ENCODE results near the gene TPI1.

TPI1 gene

DNA sequence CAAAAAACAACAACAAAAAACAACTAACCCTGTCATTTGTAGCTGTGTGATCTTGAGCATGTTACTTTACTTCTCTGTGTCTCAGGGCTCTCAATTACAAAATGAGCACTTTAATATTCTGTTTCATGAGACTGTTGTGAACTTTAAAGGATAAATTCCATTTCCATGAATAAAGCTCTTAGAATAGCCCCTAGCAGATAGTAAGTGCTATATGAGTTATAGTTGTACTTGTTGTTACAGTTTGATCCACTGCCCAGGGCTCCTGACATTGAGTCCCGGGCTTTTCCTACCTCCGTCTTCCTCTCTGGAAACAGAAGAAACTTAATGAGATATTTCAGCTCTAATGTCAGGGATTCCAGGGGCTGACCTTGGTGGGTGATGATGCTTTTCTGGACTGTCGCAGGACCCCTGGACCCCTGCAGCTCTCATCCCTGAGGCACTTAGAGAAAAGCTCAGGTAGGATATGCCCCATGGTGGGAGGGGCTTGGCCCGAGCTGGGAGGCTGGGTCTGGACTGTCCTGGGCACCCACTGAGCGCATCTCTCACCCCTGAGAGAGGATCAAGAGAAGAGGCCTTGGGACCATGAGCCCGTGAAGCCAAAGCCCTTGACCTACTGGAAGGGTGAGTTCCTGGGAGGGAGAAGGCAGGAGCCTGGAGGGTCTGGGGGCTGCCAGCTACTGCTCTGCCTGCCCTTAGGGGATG lies 34.0 kb upstream of the TPI1 start:
- Histone ChIP-seq H3K4me3 (ENCODE audit: low read length) (no peak overlapping the region), H2AFZ (ENCODE audit: low read depth, low read length) (no peak overlapping the region), H3K4me1 (ENCODE audit: insufficient read depth, low read length) (peaks cover 7% of the 10 kb centered on the region), H3K27me3 (ENCODE audit: insufficient read depth, low read length) (no peaks in the 10 kb centered on the region), H3K9me3 (ENCODE audit: low read length) (no peaks in the 10 kb centered on the region), H3K36me3 (ENCODE audit: insufficient read depth, low read length) (peaks cover 68% of the 10 kb centered on the region)

DNA sequence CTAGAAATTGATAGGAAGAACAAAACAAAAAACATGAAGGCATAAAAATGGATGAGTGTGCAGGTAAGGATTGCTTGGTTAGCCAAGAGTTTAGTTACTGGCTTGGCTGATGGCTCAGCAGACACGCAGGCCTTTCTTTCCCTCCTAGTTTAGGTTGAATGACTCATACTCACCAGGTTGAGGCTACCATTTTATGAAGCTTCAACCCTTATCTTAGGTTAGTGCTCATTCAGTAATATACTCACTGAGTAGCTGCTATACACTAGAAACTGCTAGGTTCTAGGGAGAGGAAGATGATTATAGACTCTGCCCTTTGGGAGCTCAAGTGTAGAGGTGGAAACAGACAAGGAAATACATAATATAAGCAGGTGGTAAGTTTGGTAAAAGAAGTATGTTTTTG lies 33.1 kb upstream of the TPI1 start:
- no peak overlapping the region for H2AFZ ChIP-seq (ENCODE audit: low read depth, low read length)
- H3K4me1 ChIP-seq (ENCODE audit: insufficient read depth, low read length), result peaks cover 12% of the 10 kb centered on the region
- no peaks in the 10 kb centered on the region for H3K27me3 ChIP-seq (ENCODE audit: insufficient read depth, low read length)
- no peak overlapping the region for H3K4me3 ChIP-seq (ENCODE audit: low read length)
- peaks cover 76% of the 10 kb centered on the region for H3K36me3 ChIP-seq (ENCODE audit: insufficient read depth, low read length)
- no peaks in the 10 kb centered on the region for H3K9me3 ChIP-seq (ENCODE audit: low read length)

DNA sequence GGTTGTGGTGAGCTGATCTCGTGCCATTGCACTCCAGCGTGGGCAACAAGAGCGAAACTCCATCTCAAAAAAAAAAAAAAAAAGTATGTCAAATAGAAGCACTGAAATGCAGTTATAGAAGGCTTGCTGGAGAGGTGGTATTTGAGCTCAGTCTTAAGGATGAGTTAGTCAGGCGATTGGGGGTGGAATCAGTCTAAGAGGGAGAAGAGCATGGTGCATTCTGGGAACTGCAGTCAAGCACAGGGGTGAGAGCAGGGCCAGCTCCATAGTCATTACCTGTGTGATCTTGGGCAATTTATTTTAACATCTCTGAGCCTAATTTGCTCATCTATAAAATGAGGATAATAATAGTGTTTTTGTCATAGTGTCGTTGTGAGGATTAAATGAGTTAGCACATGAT lies 32.5 kb upstream of the TPI1 start:
- Histone ChIP-seq H3K36me3 (ENCODE audit: insufficient read depth, low read length) (peaks cover 81% of the 10 kb centered on the region), H3K9me3 (ENCODE audit: low read length) (no peaks in the 10 kb centered on the region), H3K4me1 (ENCODE audit: insufficient read depth, low read length) (peaks cover 12% of the 10 kb centered on the region), H3K4me3 (ENCODE audit: low read length) (no peak overlapping the region), H2AFZ (ENCODE audit: low read depth, low read length) (no peak overlapping the region), H3K27me3 (ENCODE audit: insufficient read depth, low read length) (no peaks in the 10 kb centered on the region)

DNA sequence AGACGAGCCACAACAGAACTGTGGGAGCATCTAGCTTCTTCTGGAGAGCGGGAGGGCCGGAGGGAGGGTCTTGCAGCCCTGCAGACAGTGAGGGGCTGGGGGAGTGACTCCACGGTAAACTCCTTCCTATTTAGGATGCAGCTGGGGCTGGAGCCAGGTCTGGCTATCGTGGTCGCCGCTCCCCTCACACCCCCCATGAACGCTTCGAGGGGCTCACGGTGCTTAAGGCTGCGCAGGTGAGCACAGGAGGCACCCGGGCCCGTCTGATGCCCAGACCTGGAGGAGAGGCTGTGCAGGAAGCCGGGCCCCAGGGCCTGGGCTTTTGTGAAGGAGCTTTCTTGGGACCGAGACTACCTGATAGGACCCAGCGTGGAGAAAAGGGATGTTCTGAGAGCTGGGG lies 30.5 kb upstream of the TPI1 start:
- peaks cover 66% of the 10 kb centered on the region for H3K36me3 ChIP-seq (ENCODE audit: insufficient read depth, low read length)
- no peaks in the 10 kb centered on the region for H3K9me3 ChIP-seq (ENCODE audit: low read length)
- H3K4me3 ChIP-seq (ENCODE audit: low read length), result no peak overlapping the region

DNA sequence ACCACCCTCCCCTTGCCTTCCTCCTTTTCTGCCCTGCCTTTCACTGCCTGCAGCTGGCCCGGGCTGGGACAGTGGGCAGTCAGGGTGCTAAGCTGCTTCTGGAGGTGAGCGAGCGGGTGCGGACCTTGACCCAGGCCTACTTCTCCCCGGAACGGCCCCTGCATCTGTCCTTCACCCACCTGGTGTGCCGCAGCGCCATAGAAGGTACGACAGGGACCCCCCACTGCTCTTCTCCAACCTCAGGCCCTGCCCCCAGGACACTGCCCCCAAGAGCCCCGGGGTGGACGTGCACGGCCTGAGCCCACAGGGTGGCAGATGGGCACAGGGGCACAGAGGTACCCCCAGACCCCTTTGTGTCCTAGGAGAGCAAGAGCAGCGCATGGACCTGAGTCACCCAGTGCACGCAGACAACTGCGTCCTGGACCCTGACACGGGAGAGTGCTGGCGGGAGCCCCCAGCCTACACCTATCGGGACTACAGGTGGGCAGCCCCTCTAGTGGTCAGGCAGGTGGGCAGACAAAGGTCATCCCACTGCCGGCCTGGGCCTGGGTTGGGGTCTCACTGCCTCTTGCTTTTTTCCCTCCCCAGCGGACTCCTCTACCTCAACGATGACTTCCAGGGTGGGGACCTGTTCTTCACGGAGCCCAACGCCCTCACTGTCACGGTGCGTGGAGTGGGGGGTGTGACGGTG lies 29.8 kb upstream of the TPI1 start:
- Histone ChIP-seq H3K36me3 (ENCODE audit: insufficient read depth, low read length) (peaks cover 66% of the 10 kb centered on the region), H3K9me3 (ENCODE audit: low read length) (no peaks in the 10 kb centered on the region), H3K4me1 (ENCODE audit: insufficient read depth, low read length) (peaks cover 8% of the 10 kb centered on the region), H3K27me3 (ENCODE audit: insufficient read depth, low read length) (no peaks in the 10 kb centered on the region), H2AFZ (ENCODE audit: low read depth, low read length) (no peak overlapping the region), H3K4me3 (ENCODE audit: low read length) (no peak overlapping the region)

More for the DNA sequence above, 30.5 kb upstream of the TPI1 start:
- H2AFZ ChIP-seq (ENCODE audit: low read depth, low read length), result no peak overlapping the region
- H3K27me3 ChIP-seq (ENCODE audit: insufficient read depth, low read length), result no peaks in the 10 kb centered on the region
- peaks cover 8% of the 10 kb centered on the region for H3K4me1 ChIP-seq (ENCODE audit: insufficient read depth, low read length)

DNA sequence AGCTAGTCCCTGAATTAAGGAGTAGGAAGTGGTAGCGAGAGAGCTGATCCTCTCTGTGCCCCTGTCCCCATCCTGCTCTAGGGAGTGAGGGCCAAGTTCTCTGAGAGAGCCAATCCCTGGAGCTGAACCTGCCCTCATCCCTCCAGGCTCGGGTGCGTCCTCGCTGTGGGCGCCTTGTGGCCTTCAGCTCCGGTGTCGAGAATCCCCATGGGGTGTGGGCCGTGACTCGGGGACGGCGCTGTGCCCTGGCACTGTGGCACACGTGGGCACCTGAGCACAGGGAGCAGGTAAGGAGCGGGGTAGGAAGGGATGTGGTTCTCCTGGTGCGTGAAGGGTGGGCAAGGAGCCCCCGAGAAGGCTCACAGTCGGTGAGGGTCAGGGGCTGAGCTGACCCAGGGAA lies 28.5 kb upstream of the TPI1 start:
- Histone ChIP-seq H2AFZ (ENCODE audit: low read depth, low read length) (no peak overlapping the region), H3K4me1 (ENCODE audit: insufficient read depth, low read length) (peaks cover 8% of the 10 kb centered on the region), H3K27me3 (ENCODE audit: insufficient read depth, low read length) (no peaks in the 10 kb centered on the region), H3K4me3 (ENCODE audit: low read length) (no peak overlapping the region), H3K9me3 (ENCODE audit: low read length) (no peaks in the 10 kb centered on the region), H3K36me3 (ENCODE audit: insufficient read depth, low read length) (peaks cover 69% of the 10 kb centered on the region)

DNA sequence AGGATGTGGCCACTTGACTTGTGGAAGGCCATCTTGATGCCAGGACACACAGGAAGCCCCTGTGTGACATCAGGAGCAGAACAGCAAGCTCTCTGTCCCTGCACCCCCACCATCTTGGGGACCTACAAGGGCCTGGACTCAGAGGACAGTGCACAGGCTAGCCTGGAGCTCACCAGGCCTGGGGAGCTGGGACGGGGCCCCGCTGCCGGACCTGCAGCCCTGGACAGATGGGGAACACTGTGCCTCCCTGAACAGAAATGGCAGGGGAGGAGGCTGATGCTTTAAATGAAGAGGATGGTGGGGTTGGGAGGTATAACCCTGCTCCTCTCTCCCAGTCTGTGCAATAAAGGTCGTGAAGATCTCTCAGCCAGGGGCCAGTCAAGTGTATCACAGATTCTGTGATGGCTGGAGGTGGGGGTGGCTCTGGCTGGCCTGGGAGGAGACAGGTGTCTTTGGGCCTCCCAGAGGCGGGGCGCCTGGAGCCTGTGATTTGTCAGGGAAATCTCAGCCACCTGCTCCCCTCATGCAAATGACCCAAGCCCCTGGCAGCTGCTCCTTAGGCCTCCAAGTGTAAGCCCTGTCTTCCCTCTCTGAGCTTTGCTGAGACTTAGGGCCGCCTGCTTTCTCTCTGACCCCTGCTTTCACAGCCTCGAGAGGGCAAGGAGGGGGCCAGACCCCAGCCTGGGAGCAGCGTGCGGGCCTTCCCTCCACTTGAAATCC lies 27.7 kb upstream of the TPI1 start:
- H3K4me1 ChIP-seq (ENCODE audit: insufficient read depth, low read length), result peaks cover 8% of the 10 kb centered on the region
- H3K4me3 ChIP-seq (ENCODE audit: low read length), result no peak overlapping the region
- H3K9me3 ChIP-seq (ENCODE audit: low read length), result no peaks in the 10 kb centered on the region
- H3K27me3 ChIP-seq (ENCODE audit: insufficient read depth, low read length), result no peaks in the 10 kb centered on the region
- no peak overlapping the region for H2AFZ ChIP-seq (ENCODE audit: low read depth, low read length)
- peaks cover 68% of the 10 kb centered on the region for H3K36me3 ChIP-seq (ENCODE audit: insufficient read depth, low read length)

DNA sequence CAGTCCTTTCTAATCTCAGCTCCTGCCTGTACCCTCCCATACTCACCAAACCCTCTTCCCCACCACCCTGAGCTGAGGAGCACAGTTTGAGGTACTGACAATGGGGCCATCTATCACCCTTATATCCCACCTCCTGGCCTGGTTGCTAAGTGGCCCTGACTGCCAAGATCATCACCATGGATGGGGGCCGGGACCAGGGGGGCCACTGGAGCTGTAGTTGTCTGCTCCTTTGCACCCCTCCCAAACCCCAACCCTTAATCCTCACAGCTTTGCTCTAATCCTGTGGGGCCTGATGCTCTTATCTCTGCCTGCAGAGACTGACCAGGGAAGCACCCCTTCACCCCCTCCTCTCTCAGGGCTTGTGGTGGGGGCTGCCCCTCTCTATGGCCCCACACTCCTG lies 27.0 kb upstream of the TPI1 start:
- Histone ChIP-seq H2AFZ (ENCODE audit: low read depth, low read length) (no peak overlapping the region), H3K9me3 (ENCODE audit: low read length) (no peaks in the 10 kb centered on the region), H3K4me1 (ENCODE audit: insufficient read depth, low read length) (peaks cover 8% of the 10 kb centered on the region), H3K36me3 (ENCODE audit: insufficient read depth, low read length) (peaks cover 70% of the 10 kb centered on the region), H3K4me3 (ENCODE audit: low read length) (no peak overlapping the region), H3K27me3 (ENCODE audit: insufficient read depth, low read length) (no peaks in the 10 kb centered on the region)

DNA sequence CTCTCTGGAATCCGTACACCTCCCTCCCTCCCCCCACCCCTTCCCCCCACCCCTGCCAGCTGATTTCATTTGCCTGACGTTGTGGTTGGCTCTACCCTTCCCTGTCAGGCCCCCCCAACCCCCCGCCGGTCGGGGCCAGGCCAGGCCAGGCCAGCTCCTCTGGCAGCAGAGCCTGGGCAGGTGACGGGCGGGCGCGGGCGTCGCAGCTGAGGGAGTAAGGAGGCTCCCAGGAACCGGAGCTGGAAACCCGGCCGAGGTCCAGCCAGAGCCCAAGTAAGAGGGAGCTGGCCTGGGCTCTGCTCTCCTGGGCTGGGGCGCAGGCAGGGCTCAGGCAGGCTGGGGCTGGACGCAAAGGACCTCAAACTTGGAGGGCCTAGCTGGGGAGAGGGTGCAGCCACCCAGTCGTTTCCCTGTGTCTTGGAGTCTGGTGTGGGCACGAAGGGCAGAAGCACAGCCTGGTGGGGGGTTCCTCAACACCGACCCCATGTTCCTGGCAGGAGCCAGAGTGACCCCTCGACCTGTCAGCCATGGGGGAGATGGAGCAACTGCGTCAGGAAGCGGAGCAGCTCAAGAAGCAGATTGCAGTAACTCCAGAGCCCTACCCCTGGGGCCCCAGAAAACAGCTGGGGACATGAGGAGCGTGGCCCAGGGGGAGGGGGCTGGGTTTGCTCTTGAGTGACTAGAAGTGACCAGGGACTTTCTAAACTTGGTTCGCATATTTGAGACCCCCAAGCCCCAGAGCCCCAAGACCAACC lies 26.4 kb upstream of the TPI1 start, which contains the start of gene GNB3:
Gene GNB3 (plus strand): TSS at position 165 of the 755 bp plus-strand sequence. CDS start 363 bp downstream, at position 528.
- peaks cover 8% of the 10 kb centered on the region for H3K4me1 ChIP-seq (ENCODE audit: insufficient read depth, low read length)
- H3K9me3 ChIP-seq (ENCODE audit: low read length), result no peaks in the 10 kb centered on the region
- H2AFZ ChIP-seq (ENCODE audit: low read depth, low read length), result no peak within 1 kb of the TSS
- peaks cover 75% of the 10 kb centered on the region for H3K36me3 ChIP-seq (ENCODE audit: insufficient read depth, low read length)
- H3K27me3 ChIP-seq (ENCODE audit: insufficient read depth, low read length), result no peaks in the 10 kb centered on the region
- no peak within 1 kb of the TSS for H3K4me3 ChIP-seq (ENCODE audit: low read length)

DNA sequence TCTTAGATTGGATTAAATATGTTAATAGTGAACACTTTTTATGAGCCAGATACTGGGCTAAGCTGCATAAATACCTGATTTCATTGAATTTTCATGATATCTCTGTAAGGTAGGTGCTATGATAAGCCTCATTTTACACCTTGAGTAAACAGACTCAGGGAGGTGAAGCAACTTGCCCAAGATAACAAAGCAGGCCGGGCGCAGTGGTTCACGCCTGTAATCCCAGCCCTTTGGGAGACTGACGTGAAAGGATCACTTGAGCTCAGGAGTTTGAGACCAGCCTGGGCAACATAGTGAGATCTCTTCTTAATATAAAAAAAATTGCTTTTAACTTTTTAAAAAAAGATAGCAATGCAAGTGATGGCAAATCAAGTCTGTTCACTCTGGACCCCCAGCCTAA lies 25.3 kb upstream of the TPI1 start:
- H3K4me1 ChIP-seq (ENCODE audit: insufficient read depth, low read length), result peaks cover 8% of the 10 kb centered on the region
- peaks cover 77% of the 10 kb centered on the region for H3K36me3 ChIP-seq (ENCODE audit: insufficient read depth, low read length)
- H3K4me3 ChIP-seq (ENCODE audit: low read length), result no peak overlapping the region
- no peaks in the 10 kb centered on the region for H3K9me3 ChIP-seq (ENCODE audit: low read length)
- no peaks in the 10 kb centered on the region for H3K27me3 ChIP-seq (ENCODE audit: insufficient read depth, low read length)
- H2AFZ ChIP-seq (ENCODE audit: low read depth, low read length), result no peak overlapping the region

DNA sequence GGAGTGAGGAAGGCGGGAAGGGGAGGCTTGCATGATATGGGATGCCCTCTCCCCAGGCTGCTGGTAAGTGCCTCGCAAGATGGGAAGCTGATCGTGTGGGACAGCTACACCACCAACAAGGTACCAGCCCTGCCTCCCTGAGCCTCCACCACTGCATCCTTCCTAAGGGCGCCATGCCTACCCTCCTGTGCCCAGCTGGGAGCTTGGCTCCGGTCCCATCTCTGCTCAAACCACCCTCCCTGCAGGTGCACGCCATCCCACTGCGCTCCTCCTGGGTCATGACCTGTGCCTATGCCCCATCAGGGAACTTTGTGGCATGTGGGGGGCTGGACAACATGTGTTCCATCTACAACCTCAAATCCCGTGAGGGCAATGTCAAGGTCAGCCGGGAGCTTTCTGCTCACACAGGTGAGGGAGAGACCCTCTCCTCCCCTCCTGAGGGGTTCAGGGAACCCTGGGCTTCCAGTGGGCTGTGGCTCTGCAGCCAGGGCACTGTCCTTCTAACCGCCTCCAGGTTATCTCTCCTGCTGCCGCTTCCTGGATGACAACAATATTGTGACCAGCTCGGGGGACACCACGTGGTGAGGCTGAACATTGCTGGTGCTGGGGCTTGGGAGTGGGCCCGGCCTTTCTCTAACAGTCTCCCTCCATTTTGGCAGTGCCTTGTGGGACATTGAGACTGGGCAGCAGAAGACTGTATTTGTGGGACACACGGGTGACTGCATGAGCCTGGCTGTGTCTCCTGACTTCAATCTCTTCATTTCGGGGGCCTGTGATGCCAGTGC lies 24.0 kb upstream of the TPI1 start:
- peaks cover 8% of the 10 kb centered on the region for H3K4me1 ChIP-seq (ENCODE audit: insufficient read depth, low read length)
- H3K4me3 ChIP-seq (ENCODE audit: low read length), result no peak overlapping the region
- no peaks in the 10 kb centered on the region for H3K9me3 ChIP-seq (ENCODE audit: low read length)
- H3K36me3 ChIP-seq (ENCODE audit: insufficient read depth, low read length), result peaks cover 75% of the 10 kb centered on the region
- no peaks in the 10 kb centered on the region for H3K27me3 ChIP-seq (ENCODE audit: insufficient read depth, low read length)
- H2AFZ ChIP-seq (ENCODE audit: low read depth, low read length), result no peak overlapping the region

DNA sequence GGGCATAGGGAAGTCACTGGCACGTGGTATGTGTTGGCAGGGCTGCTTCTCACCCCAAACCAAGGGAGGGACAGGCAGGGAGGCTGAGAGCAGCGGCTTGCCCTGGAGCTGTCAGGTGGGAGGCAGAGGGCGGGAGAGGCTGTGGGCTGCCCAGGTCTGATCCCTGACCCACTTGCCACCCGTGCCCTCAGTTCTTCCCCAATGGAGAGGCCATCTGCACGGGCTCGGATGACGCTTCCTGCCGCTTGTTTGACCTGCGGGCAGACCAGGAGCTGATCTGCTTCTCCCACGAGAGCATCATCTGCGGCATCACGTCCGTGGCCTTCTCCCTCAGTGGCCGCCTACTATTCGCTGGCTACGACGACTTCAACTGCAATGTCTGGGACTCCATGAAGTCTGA lies 21.9 kb upstream of the TPI1 start:
- no peaks in the 10 kb centered on the region for H3K27me3 ChIP-seq (ENCODE audit: insufficient read depth, low read length)
- H3K9me3 ChIP-seq (ENCODE audit: low read length), result no peaks in the 10 kb centered on the region
- H3K36me3 ChIP-seq (ENCODE audit: insufficient read depth, low read length), result peaks cover 74% of the 10 kb centered on the region
- no peak overlapping the region for H2AFZ ChIP-seq (ENCODE audit: low read depth, low read length)
- H3K4me3 ChIP-seq (ENCODE audit: low read length), result no peak overlapping the region
- peaks cover 7% of the 10 kb centered on the region for H3K4me1 ChIP-seq (ENCODE audit: insufficient read depth, low read length)
